WERI-Rb-1 (cell line): ENCODE results near the gene FUT7.

Source experiments
- DNase-seq: peaks from one replicate; pipeline ENCODE4 v3.0.0-alpha.2; 2020
- H3K27ac ChIP-seq: fragments of 250-450 bp; sonication (Bioruptor Pico); 2 replicates; pipeline ENCODE4 v1.5.1; 2020; ENCODE audit warnings: mild to moderate bottlenecking, moderate library complexity
- H3K27me3 ChIP-seq: fragments of 250-450 bp; sonication (Bioruptor Pico); 2 replicates; pipeline ENCODE4 v1.5.1; 2021; ENCODE audit warnings: mild to moderate bottlenecking, low read depth, moderate library complexity; ENCODE audit not compliant: insufficient read depth, severe bottlenecking
- H3K36me3 ChIP-seq: fragments of 250-450 bp; sonication (Bioruptor Pico); 2 replicates; pipeline ENCODE4 v1.5.1; 2020; ENCODE audit warnings: mild to moderate bottlenecking, moderate library complexity
- H3K4me3 ChIP-seq: 2 replicates; pipeline ENCODE4 v1.5.1; 2011; ENCODE audit warnings: low read depth, mild to moderate bottlenecking, control low read depth, low read length
- H3K9me3 ChIP-seq: fragments of 250-450 bp; sonication (Bioruptor Pico); 2 replicates; pipeline ENCODE4 v1.5.1; 2021; ENCODE audit warnings: mild to moderate bottlenecking, moderate library complexity; ENCODE audit not compliant: severe bottlenecking
- TF ChIP-seq, protein P1 (sequence below): IDR thresholded peaks from 2 replicates; pipeline ENCODE4 v1.5.1; 2011; ENCODE audit warnings: low read depth, mild to moderate bottlenecking, control low read depth, inconsistent platforms, low read length

The FUT7 gene

DNA sequence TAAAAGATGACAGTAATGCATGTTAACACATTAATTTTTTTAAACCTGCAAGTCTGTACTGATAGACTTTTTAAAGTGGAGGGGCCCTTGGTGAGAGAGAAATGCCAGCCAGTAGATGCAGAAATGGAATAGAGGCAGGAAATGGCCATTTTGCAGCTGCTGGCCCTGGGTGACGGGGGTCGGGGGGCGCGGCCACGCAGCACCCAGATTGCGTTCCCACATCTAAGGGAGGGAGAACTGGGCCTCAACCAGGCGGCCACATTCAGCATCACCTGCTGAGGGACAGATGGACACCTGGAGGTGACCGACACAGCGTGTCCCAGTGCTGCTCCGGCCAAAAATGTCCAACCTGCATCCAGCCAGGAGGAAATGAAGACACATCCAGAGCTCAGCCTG lies 29.2 kb downstream of the FUT7 start:
- DNase-seq, result no peak
- Histone ChIP-seq H3K4me3 (no peak overlapping the region), H3K27ac (no peak overlapping the region), H3K36me3 (no peaks in the 10 kb centered on the region), H3K27me3 (no peaks in the 10 kb centered on the region), H3K9me3 (peaks cover 2% of the 10 kb centered on the region)
- TF ChIP-seq, protein P1, sequence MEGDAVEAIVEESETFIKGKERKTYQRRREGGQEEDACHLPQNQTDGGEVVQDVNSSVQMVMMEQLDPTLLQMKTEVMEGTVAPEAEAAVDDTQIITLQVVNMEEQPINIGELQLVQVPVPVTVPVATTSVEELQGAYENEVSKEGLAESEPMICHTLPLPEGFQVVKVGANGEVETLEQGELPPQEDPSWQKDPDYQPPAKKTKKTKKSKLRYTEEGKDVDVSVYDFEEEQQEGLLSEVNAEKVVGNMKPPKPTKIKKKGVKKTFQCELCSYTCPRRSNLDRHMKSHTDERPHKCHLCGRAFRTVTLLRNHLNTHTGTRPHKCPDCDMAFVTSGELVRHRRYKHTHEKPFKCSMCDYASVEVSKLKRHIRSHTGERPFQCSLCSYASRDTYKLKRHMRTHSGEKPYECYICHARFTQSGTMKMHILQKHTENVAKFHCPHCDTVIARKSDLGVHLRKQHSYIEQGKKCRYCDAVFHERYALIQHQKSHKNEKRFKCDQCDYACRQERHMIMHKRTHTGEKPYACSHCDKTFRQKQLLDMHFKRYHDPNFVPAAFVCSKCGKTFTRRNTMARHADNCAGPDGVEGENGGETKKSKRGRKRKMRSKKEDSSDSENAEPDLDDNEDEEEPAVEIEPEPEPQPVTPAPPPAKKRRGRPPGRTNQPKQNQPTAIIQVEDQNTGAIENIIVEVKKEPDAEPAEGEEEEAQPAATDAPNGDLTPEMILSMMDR, result no peak

GRCh38 chr9:137001857-137002645 lies 29.8 kb downstream of the FUT7 start:
- no peaks in the 10 kb centered on the region for H3K27me3 ChIP-seq
- H3K9me3 ChIP-seq, result peaks cover 2% of the 10 kb centered on the region
- H3K36me3 ChIP-seq, result no peaks in the 10 kb centered on the region
- TF ChIP-seq, protein P1, result no peak
- H3K27ac ChIP-seq, result no peak overlapping the region
- DNase-seq, result no peak
- no peak overlapping the region for H3K4me3 ChIP-seq

GRCh38 chr9:137000177-137000930 lies 31.5 kb downstream of the FUT7 start:
- Histone ChIP-seq H3K4me3 (no peak overlapping the region), H3K9me3 (peaks cover 2% of the 10 kb centered on the region), H3K27me3 (no peaks in the 10 kb centered on the region), H3K27ac (no peak overlapping the region), H3K36me3 (no peaks in the 10 kb centered on the region; the same call in 1 of the 2 replicates)
- DNase-seq, result no peak
- TF ChIP-seq, protein P1, result no peak

GRCh38 chr9:136997830-136998234 lies 34.1 kb downstream of the FUT7 start:
- Histone ChIP-seq H3K27ac (no peak overlapping the region), H3K36me3 (peaks cover 20% of the 10 kb centered on the region), H3K27me3 (no peaks in the 10 kb centered on the region), H3K4me3 (no peak overlapping the region), H3K9me3 (no peaks in the 10 kb centered on the region)
- no peak for DNase-seq
- TF ChIP-seq, protein P1, result no peak

DNA sequence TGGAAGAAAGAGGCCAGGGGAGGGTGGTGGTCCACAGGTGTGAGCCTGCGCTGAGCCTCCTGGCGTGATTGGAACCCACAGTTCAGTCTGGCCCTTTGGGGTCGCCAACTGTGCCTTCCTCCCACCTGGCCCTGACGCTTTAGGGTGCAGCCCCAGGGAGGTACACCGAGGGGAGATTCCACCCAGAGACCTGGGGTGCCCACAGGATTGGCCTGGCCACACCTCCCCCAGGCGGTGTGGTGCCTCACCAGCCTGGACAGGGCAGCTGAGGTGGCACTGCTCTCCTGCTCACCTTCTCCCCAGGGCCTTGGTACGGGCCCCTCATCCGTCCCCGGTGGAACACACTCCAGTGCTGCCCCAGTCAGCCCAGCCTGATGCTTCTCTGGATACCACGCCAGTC lies 34.5 kb downstream of the FUT7 start:
- no peak for DNase-seq
- H3K27ac ChIP-seq, result no peak overlapping the region
- H3K4me3 ChIP-seq, result no peak overlapping the region
- H3K9me3 ChIP-seq, result no peaks in the 10 kb centered on the region
- no peaks in the 10 kb centered on the region for H3K27me3 ChIP-seq
- H3K36me3 ChIP-seq, result peaks cover 20% of the 10 kb centered on the region
- TF ChIP-seq, protein P1, result no peak
